ENCODE data around the gene KCNC3. TPM values are rescaled to one million over a fixed set of nuclear protein-coding genes. Genes with fewer than 3 reads are reported as not detected.
"Not testable (repeated sequence)": the region's sequence is repeated elsewhere in the genome, so short reads cannot be mapped to it uniquely, and the experiment has no call there.

Gene KCNC3
- total RNA-seq, 1 donor from 2014 or later, result 44.3 TPM

DNA sequence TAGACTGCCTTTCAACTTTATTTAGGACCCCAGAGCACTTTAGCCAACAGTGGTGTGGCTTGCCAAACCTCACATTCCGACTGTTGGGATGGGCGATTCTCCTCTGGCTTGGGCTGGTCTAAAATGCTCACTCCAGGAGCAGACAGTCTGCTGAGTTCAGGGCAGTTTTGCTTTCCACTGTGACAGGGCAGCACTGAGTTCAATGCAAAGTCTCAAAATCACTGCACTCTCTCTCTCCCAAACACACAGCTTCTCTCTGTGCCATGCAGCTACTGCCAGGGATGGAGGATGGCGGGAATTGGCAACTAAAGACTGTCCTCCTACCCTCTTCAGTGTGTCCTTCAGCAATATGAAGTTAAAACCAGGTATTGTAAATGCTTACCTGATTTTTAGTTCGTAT lies 23.1 kb upstream of the KCNC3 start:
- no peak for ATAC-seq (ENCODE audit: low read depth)
- no peaks in the 10 kb centered on the region for H3K9me3 Mint-ChIP-seq
- no peak for DNase-seq
- intact Hi-C loops (cut with micrococcal nuclease), result no loop called here
- peaks cover 51% of the 10 kb centered on the region for H3K4me1 Mint-ChIP-seq
- TF ChIP-seq CTCF (IDR thresholded peaks at IDR 0.05), result no peak
- no peak overlapping the region for H3K27ac Mint-ChIP-seq
- ChIA-PET POLR2A (interaction anchor here (1.6 to 16.5 kb wide), 3 partner anchors 10 to 23 kb away, joined by 7 to 408 read pairs (median 8); partner anchors contain the start of gene KCNC3), CTCF (interaction anchor here (1.0 to 2.2 kb wide), 2 partner anchors 11 to 109 kb away, joined by 3 to 4 read pairs; no protein-coding TSS in a partner anchor)
- H3K27me3 Mint-ChIP-seq, result no peaks in the 10 kb centered on the region
- no peaks in the 10 kb centered on the region for H3K36me3 Mint-ChIP-seq (ENCODE audit: low read depth)
- no peak overlapping the region for H3K4me3 Mint-ChIP-seq

DNA sequence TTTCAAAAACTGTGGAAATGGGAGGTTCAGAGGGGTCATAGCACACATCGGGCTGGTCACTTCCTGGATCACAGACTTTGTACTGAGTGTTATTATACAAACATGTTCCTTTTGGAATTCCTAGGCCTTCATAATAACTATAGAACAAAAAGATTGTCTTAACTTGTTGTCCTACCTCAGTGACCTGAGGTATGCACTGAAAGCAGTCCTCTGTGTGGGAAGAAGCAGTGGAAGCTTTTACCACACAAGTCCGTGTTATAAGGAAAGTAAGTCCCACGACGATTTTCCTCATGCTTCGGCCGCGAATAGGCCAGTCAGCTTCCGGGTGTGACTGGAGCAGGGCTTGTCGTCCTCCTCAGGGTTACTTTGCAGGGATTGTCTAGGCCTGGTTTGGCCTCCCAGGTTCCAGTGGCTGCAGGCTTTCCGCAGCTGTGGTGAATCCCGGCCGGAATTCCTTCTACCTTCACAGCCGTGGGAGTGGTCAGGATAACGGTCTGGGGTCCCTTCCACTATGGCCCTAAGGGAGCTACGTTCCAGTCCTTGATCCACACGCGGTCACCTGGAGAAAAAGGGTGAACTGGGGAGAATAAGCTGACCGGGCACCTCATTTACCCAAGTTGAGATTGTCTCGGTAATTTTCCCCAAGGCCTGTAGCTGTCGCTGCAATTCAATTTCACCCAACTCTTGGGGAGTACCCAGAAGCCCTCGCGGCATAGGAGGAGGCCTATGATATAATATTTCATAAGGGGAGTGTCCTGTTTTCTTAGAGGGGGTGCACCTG lies 20.3 kb upstream of the KCNC3 start:
- H3K36me3 Mint-ChIP-seq (ENCODE audit: low read depth), result peaks cover 7% of the 10 kb centered on the region
- no peaks in the 10 kb centered on the region for H3K9me3 Mint-ChIP-seq
- DNase-seq, result no peak
- intact Hi-C loops (cut with micrococcal nuclease), result loop anchor here (10.0 kb wide), 2 partner anchors 755 to 1015 kb away; partner anchors contain the start of genes CD37 and CTU1
- H3K4me1 Mint-ChIP-seq, result peaks cover 67% of the 10 kb centered on the region
- H3K27me3 Mint-ChIP-seq, result no peaks in the 10 kb centered on the region
- TF ChIP-seq CTCF (IDR thresholded peaks at IDR 0.05), result no peak
- ChIA-PET CTCF (interaction anchor here (1.7 to 1.8 kb wide), 2 partner anchors 19 to 111 kb away, joined by 5 read pairs; no protein-coding TSS in a partner anchor), POLR2A (interaction anchor here (0.6 to 16.5 kb wide), 5 partner anchors 8 to 66 kb away, joined by 4 to 408 read pairs (median 4); partner anchors contain the start of gene KCNC3)
- H3K27ac Mint-ChIP-seq, result peak overlapping the region; percentile 96
- no peak for ATAC-seq (ENCODE audit: low read depth)
- no peak overlapping the region for H3K4me3 Mint-ChIP-seq

- CTCF ChIA-PET, result interaction anchor here (1.3 to 3.6 kb wide), 3 partner anchors 10 to 19 kb away, joined by 3 to 26 read pairs (median 10); partner anchors contain the start of gene KCNC3
- Mint-ChIP-seq H3K4me1 (peaks cover 83% of the 10 kb centered on the region), H3K4me3 (peak overlapping the region; percentile 55), H3K36me3 (ENCODE audit: low read depth) (peaks cover 15% of the 10 kb centered on the region), H3K27ac (peak overlapping the region; percentile 96)
- intact Hi-C loops (cut with micrococcal nuclease), result loop anchor here (1.0 to 10.0 kb wide), 4 partner anchors 10 to 1012 kb away; partner anchors contain the start of genes CD37 and CTU1
- DNase-seq (peak; percentile 56), ATAC-seq (ENCODE audit: low read depth) (peak; percentile 38)
- H3K9me3 Mint-ChIP-seq, H3K27me3 Mint-ChIP-seq: not testable (repeated sequence)
- POLR2A ChIA-PET, result interaction anchor here (0.7 to 16.5 kb wide), 9 partner anchors 8 to 82 kb away, joined by 3 to 408 read pairs (median 6); partner anchors contain the start of genes KCNC3, NR1H2 and SPIB
Observed at GRCh38 chr19:50347089-50347581, 18.0 kb upstream of the KCNC3 start.

GRCh38 chr19:50344661-50345318 lies 15.6 kb upstream of the KCNC3 start:
- intact Hi-C loops (cut with micrococcal nuclease), result loop anchor here (1.0 to 10.0 kb wide), 5 partner anchors 15 to 1010 kb away; partner anchors contain the start of genes CD37, CTU1, KCNC3 and NR1H2
- DNase-seq (peak; percentile 64), ATAC-seq (ENCODE audit: low read depth) (peak; percentile 60)
- no peaks in the 10 kb centered on the region for H3K27me3 Mint-ChIP-seq
- peaks cover 91% of the 10 kb centered on the region for H3K4me1 Mint-ChIP-seq
- H3K27ac Mint-ChIP-seq, result peak overlapping the region; percentile 96
- ChIA-PET CTCF (interaction anchor here (1.0 to 1.2 kb wide), 2 partner anchors 9 to 16 kb away, joined by 4 to 6 read pairs; partner anchors contain the start of gene KCNC3), POLR2A (interaction anchor here (0.6 to 16.5 kb wide), 12 partner anchors 13 to 1981 kb away, joined by 3 to 408 read pairs (median 6); partner anchors contain the start of genes KCNC3, POLD1, SPIB and SYNGR4)
- H3K4me3 Mint-ChIP-seq, result peak overlapping the region; percentile 89
- peaks cover 28% of the 10 kb centered on the region for H3K36me3 Mint-ChIP-seq (ENCODE audit: low read depth)
- TF ChIP-seq CTCF (IDR thresholded peaks at IDR 0.05), result no peak
- no peaks in the 10 kb centered on the region for H3K9me3 Mint-ChIP-seq

DNA sequence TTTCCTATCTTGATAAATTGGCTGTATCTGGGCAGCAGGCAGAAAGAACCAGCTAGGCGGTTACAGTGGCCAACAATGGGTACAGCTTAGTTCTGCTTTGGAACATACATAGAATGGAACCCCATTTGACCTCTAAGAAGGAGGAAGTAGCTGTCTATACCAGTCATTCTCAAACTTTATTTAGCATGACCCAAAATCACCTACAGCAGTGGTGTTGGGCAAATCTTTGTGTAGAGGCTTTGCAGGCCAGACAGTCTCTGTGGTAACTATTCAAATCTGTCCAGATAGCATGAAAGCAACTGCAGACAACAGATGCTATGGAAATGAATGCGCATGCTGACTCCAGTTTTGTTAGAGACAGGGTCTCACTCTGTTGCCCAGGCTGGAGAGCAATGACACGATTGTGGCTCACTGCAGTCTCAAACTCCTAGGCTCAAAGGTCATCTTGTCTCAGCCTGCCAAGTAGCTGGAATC lies 12.0 kb upstream of the KCNC3 start:
- peak; percentile 65 for ATAC-seq (ENCODE audit: low read depth)
- peak overlapping the region; percentile 81 for H3K4me3 Mint-ChIP-seq
- H3K9me3 Mint-ChIP-seq, result no peaks in the 10 kb centered on the region
- intact Hi-C loops (cut with micrococcal nuclease), result loop anchor here (1.0 to 10.0 kb wide), 7 partner anchors 8 to 1006 kb away; partner anchors contain the start of genes CD37, CTU1, KCNC3 and NR1H2
- DNase-seq, result no peak
- ChIA-PET POLR2A (interaction anchor here (0.6 to 16.5 kb wide), 17 partner anchors 9 to 1261 kb away, joined by 3 to 408 read pairs (median 5); partner anchors contain the start of genes JOSD2, KCNC3, NAPSA and NR1H2), CTCF (interaction anchor here (0.7 to 3.4 kb wide), 5 partner anchors 12 to 120 kb away, joined by 3 to 18 read pairs (median 3); partner anchors contain the start of gene KCNC3)
- H3K27ac Mint-ChIP-seq, result peak overlapping the region; percentile 92
- peaks cover 59% of the 10 kb centered on the region for H3K36me3 Mint-ChIP-seq (ENCODE audit: low read depth)
- H3K27me3 Mint-ChIP-seq, result no peaks in the 10 kb centered on the region
- no peak for TF ChIP-seq CTCF (IDR thresholded peaks at IDR 0.05)
- peaks cover 81% of the 10 kb centered on the region for H3K4me1 Mint-ChIP-seq
